Motor neuron (in vitro differentiated cells): ENCODE measurements around the gene LBHD1. TPM values are rescaled to one million over a fixed set of nuclear protein-coding genes. Genes with fewer than 3 reads are reported as not detected.

Experiments used
- ATAC-seq, 8 experiments: fragments of 200-7000 bp; cut with Tn5 transposase; replicated peaks in 6 of 8; 2 replicates each; pipeline ENCODE4 v1.8.0; 2021; ENCODE audit warnings: mild to moderate bottlenecking in 8 of 8, moderate library complexity in 8 of 8
- H3K27ac ChIP-seq, 2 donors: fragments of 250-450 bp; sonication (Bioruptor Pico); 2 replicates each; pipeline ENCODE4 v1.9.0; 2021; ENCODE audit warnings: antibody characterized with exemption in 2 of 2, mild to moderate bottlenecking in 2 of 2, moderate library complexity in 1 of 2
- H3K4me1 ChIP-seq, 2 donors: fragments of 250-450 bp; sonication (Bioruptor Pico); replicated peaks in 1 of 2; 2 replicates each; pipeline ENCODE4 v1.6.1; 2021; ENCODE audit warnings: antibody characterized with exemption in 2 of 2, mild to moderate bottlenecking in 2 of 2, moderate library complexity in 1 of 2
- H3K4me3 ChIP-seq, 5 donors: fragments of 250-450 bp; sonication (Bioruptor Pico); 2 replicates each; pipeline ENCODE4 v1.9.0; 2021; ENCODE audit warnings: antibody characterized with exemption in 5 of 5, mild to moderate bottlenecking in 5 of 5, moderate library complexity in 4 of 5
- WGBS, 10 experiments: fragments of 450-650 bp; shearing (Covaris generic); methylation state at CpG; one replicate each; pipeline ENCODE4 v1.0.0; 2022; 5-methylcytosine and 5-hydroxymethylcytosine counted together
- in situ Hi-C, 9 experiments: fragments of 400-800 bp; cut with MboI; loops; one replicate each; pipeline ENCODE4 v1.15.0; 2021; ENCODE audit warnings: low sequenced_read_pairs in 9 of 9, low pct_unique_long_range_greater_than_20kb in 2 of 9; ENCODE audit not compliant: unreplicated experiment in 9 of 9
- total RNA-seq, 8 experiments: library from RNA; unstranded; fragments of 300-600 nt; gene quantifications; 2 replicates each; pipeline versions ENCODE4 v1.2.3 to v1.2.4, GENCODE V29; 2022

The LBHD1 gene
- total RNA-seq, result 10 to 100 TPM in 3 of 8 experiments, 1 to 10 TPM in 5; 2.8 to 32.4 (median 4.6) TPM

- Histone ChIP-seq H3K4me1 (peaks cover 14 to 20% of the 10 kb centered on the region in 2 donors), H3K4me3 (peak within 1 kb of the TSS; percentile 45 to 75 (median 66)), H3K27ac (peak within 1 kb of the TSS; percentile 81 to 88)
- in situ Hi-C loops, result no loop called here
- 0 to 13% (median 0%) methylated on average over 1 to 22 of the region's 59 CpGs; no CpG with 5 or more reads in 2 of the 10 experiments for WGBS, 10 experiments
- ATAC-seq, result peak; percentile 67 to 93 (median 90)
Observed at GRCh38 chr11:62671608-62672389, at the start of gene LBHD1, which contains the start of gene UQCC3. LBHD1 (minus strand) TSS chr11:62672267; CDS start chr11:62670031, 2,236 bp downstream. UQCC3 (plus strand) TSS chr11:62671673; CDS start chr11:62671746, 73 bp downstream.

- in situ Hi-C loops, result no loop called here
- Histone ChIP-seq H3K4me1 (peaks cover 5 to 7% of the 10 kb centered on the region in 2 donors), H3K4me3 (no peak overlapping the region), H3K27ac (no peak overlapping the region)
- WGBS, 10 experiments, result 29 to 100% (median 97%) methylated on average over 1 to 2 of the region's 2 CpGs; no CpG with 5 or more reads in 2 of the 10 experiments
- no peak for ATAC-seq
Observed at GRCh38 chr11:62719302-62719978, 47.4 kb upstream of the LBHD1 start.

- Histone ChIP-seq H3K4me1 (no peaks in the 10 kb centered on the region), H3K4me3 (no peak overlapping the region), H3K27ac (no peak overlapping the region)
- in situ Hi-C loops, result no loop called here
- no peak for ATAC-seq
- WGBS, 10 experiments, result 79 to 98% (median 92%) methylated on average over 2 to 11 of the region's 11 CpGs; no CpG with 5 or more reads in 1 of the 10 experiments
Observed at GRCh38 chr11:62716816-62717215, 44.7 kb upstream of the LBHD1 start.

GRCh38 chr11:62716206-62716605 lies 44.1 kb upstream of the LBHD1 start:
- H3K4me1 ChIP-seq, result no peaks in the 10 kb centered on the region
- no peak overlapping the region for H3K27ac ChIP-seq
- in situ Hi-C loops, result no loop called here
- no peak overlapping the region for H3K4me3 ChIP-seq
- 20 to 100% (median 95%) methylated on average over 1 to 5 of the region's 5 CpGs for WGBS, 10 experiments
- ATAC-seq, result peak in 1 of 8 experiments; percentile 34

GRCh38 chr11:62715150-62716130 lies 43.4 kb upstream of the LBHD1 start:
- in situ Hi-C loops, result no loop called here
- Histone ChIP-seq H3K4me3 (no peak overlapping the region), H3K4me1 (no peaks in the 10 kb centered on the region), H3K27ac (no peak overlapping the region)
- no peak for ATAC-seq
- 33 to 97% (median 90%) methylated on average over 1 to 16 of the region's 24 CpGs; no CpG with 5 or more reads in 3 of the 10 experiments for WGBS, 10 experiments

GRCh38 chr11:62713343-62713742 lies 41.3 kb upstream of the LBHD1 start:
- ATAC-seq, result no peak
- H3K27ac ChIP-seq, result no peak overlapping the region
- no peak overlapping the region for H3K4me3 ChIP-seq
- peaks cover 14% of the 10 kb centered on the region in 2 donors for H3K4me1 ChIP-seq
- in situ Hi-C loops, result no loop called here
- 63 to 100% (median 100%) methylated on average over 1 to 2 of the region's 2 CpGs; no CpG with 5 or more reads in 1 of the 10 experiments for WGBS, 10 experiments

- in situ Hi-C loops, result no loop called here
- no peak overlapping the region for H3K4me3 ChIP-seq
- ATAC-seq, result no peak
- WGBS, 10 experiments, result 43 to 100% (median 93%) methylated on average over 1 to 3 of the region's 3 CpGs; no CpG with 5 or more reads in 2 of the 10 experiments
- H3K4me1 ChIP-seq, result peaks cover 14 to 19% of the 10 kb centered on the region in 2 donors
- no peak overlapping the region for H3K27ac ChIP-seq
Observed at GRCh38 chr11:62712861-62713260, 40.8 kb upstream of the LBHD1 start.

GRCh38 chr11:62712276-62712812 lies 40.3 kb upstream of the LBHD1 start:
- in situ Hi-C loops, result no loop called here
- 47 to 100% (median 90%) methylated on average over 1 to 6 of the region's 6 CpGs for WGBS, 10 experiments
- no peak for ATAC-seq
- no peak overlapping the region for H3K4me3 ChIP-seq
- no peak overlapping the region for H3K27ac ChIP-seq
- H3K4me1 ChIP-seq, result peaks cover 14 to 22% of the 10 kb centered on the region in 2 donors

GRCh38 chr11:62710001-62710345 lies 37.9 kb upstream of the LBHD1 start:
- Histone ChIP-seq H3K4me1 (peaks cover 19 to 27% of the 10 kb centered on the region in 2 donors), H3K27ac (peak overlapping the region; percentile 95 to 97), H3K4me3 (peak overlapping the region; percentile 52 to 80 (median 61))
- peak in 3 of 8 experiments; percentile 3 to 29 (median 28) for ATAC-seq
- in situ Hi-C loops, result no loop called here
- 60 to 100% (median 82%) methylated on average over 1 to 5 of the region's 7 CpGs; no CpG with 5 or more reads in 4 of the 10 experiments for WGBS, 10 experiments

- in situ Hi-C loops, result no loop called here
- peak; percentile 40 to 68 (median 48) for ATAC-seq
- H3K4me1 ChIP-seq, result peaks cover 19 to 28% of the 10 kb centered on the region in 2 donors
- H3K4me3 ChIP-seq, result peak overlapping the region; percentile 52 to 80 (median 61)
- H3K27ac ChIP-seq, result peak overlapping the region; percentile 95 to 97
- WGBS, 10 experiments, result 0 to 10% (median 2%) methylated on average over 3 to 27 of the region's 47 CpGs; no CpG with 5 or more reads in 3 of the 10 experiments
Observed at GRCh38 chr11:62709247-62710000, 37.4 kb upstream of the LBHD1 start.

- Histone ChIP-seq H3K4me1 (peaks cover 19 to 28% of the 10 kb centered on the region in 2 donors), H3K27ac (peak overlapping the region; percentile 95 to 97), H3K4me3 (peak overlapping the region; percentile 52 to 80 (median 61))
- ATAC-seq, result peak in 1 of 8 experiments; percentile 1
- in situ Hi-C loops, result no loop called here
- WGBS, 10 experiments, result 0 to 40% (median 36%) methylated on average over 1 to 4 of the region's 7 CpGs; no CpG with 5 or more reads in 7 of the 10 experiments
Observed at GRCh38 chr11:62708793-62709192, 36.7 kb upstream of the LBHD1 start.
